HG03066 (cell line): ENCODE measurements around the gene KLK3.

ENCODE experiments used
- ATAC-seq: cut with Tn5 transposase; IDR thresholded peaks from one replicate; pipeline ENCODE4 v1.9.1; 2021; ENCODE audit warnings: low read depth; ENCODE audit not compliant: unreplicated experiment

Gene KLK3

DNA sequence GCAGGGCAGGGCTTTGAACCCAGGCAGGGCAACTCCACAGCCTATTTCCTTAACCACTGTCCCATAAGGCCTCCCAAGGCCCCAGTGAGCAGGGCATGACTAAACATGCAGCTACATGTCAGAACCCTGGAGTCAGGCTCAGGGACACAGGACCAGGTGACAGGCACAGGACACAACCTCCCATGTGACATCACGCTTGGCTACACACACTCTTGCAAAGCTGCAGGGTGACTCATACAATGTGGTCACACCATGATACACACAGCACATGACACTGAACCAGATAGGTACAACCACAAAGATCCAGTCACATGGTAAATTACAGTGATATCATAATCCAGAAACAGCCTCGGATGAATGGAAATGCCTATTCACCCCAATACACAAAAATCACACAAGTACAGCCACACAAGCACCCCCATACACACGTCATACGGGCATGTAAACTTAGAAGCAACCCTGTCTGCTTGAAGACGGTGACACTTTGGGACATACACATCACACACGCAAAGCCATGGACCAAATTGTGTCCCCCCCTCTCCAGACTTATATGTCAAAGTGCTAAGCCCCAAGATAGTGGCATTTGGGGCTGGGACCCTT is 42.0 kb downstream of the KLK3 start:
- peak; percentile 89 for ATAC-seq

GRCh38 chr19:50897191-50897607 is 42.5 kb downstream of the KLK3 start:
- peak; percentile 33 for ATAC-seq

DNA sequence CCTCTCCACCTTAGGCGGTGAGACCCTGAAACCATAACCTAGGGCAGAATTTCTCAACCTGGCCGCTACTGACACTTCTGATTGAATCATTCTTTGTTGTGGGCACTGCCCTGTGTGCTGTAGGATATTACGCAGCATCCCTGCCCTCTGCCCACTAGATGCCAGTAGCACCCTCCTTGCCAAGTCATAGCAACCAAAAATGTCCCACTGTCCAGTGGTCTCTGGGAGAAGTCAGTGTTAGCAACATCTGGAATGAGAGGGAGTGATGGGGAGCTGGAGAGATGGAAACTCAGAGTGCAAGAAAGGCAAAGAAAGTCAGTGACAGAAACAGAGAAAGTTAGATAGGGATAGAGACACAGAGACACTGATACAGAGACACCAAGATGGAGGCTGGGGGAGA is 42.9 kb downstream of the KLK3 start:
- no peak for ATAC-seq

GRCh38 chr19:50898018-50898417 is 43.3 kb downstream of the KLK3 start:
- ATAC-seq, result no peak

GRCh38 chr19:50899569-50899968 is 44.9 kb downstream of the KLK3 start:
- no peak for ATAC-seq

- no peak for ATAC-seq
These were observed 47.9 kb downstream of the KLK3 start for GRCh38 chr19:50902640-50903039.

GRCh38 chr19:50906217-50906616 is 51.5 kb downstream of the KLK3 start:
- no peak for ATAC-seq

GRCh38 chr19:50908336-50908735 is 53.6 kb downstream of the KLK3 start:
- no peak for ATAC-seq

DNA sequence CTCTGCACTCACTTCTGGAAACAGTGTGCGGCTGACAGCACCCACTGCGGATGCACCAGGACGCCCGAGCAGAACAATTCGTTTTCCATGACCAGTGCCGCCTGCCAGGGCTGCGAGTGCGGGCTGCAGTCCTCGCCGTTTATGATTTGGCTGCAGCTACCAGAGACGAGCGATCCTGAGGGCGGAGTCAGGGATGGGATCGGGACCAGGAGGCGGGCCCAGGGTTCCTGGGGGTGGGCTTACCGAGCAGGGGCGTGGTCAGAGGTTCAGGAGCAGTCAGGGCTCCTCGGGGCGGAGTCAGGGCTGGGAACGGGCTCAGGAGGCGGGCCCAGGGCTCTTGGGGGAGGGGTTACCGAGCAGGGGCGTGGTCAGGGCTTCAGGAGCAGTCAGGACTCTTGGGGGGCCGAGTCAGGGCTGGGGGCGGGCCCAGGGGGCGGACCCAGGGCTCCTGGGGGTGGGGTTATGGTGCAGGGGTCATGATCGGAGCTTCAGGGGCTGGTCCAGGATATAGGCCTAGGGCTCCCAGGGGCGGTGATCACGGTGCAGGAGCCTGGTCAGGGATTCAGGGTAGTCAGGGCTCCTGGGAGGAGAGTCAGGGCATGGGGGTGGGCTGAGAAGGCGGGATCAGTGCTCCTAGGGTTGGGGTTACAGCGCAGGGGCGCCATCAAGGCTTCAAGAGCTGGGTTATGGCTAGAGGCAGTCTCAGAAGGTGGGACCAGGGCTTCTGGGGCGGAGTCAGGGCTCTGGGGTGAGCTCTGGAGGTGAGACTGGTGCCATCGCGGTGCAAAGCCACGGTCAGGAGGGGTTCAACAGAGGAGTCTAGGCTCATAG is 54.7 kb downstream of the KLK3 start:
- no peak for ATAC-seq
